NCI-H460 (cell line): ENCODE data around the gene IL1R2. TPM values are rescaled to one million over a fixed set of nuclear protein-coding genes. Genes with fewer than 3 reads are reported as not detected.
A peak's percentile ranks its signal among the peaks of the same experiment; 100 is the strongest.
"Not testable (repeated sequence)": the region's sequence is repeated elsewhere in the genome, so short reads cannot be mapped to it uniquely, and the experiment has no call there.

Experiments used
- DNase-seq: peaks from one replicate; pipeline ENCODE4 v3.0.0-alpha.2; 2016; ENCODE audit warnings: low read depth; ENCODE audit errors: extremely low read depth
- total RNA-seq: library from RNA; depleted of rRNA; stranded (reverse); fragments of >200 nt; shearing (Covaris generic); gene quantifications from 2 replicates; pipeline ENCODE4 v1.2.3, GENCODE V29; 2014

Gene IL1R2
- total RNA-seq, 1 experiment from 2014 or later: 0.37 TPM

- no peak for DNase-seq
These were observed 66.6 kb downstream of the IL1R2 start for GRCh38 chr2:102058293-102058833.

- no peak for DNase-seq
These were observed 67.4 kb downstream of the IL1R2 start for GRCh38 chr2:102059151-102059550.

- DNase-seq: no peak
These were observed 68.3 kb downstream of the IL1R2 start for GRCh38 chr2:102060047-102060446.

- DNase-seq: no peak
These were observed 69.0 kb downstream of the IL1R2 start for GRCh38 chr2:102060792-102061191.

GRCh38 chr2:102061286-102061699 lies 69.5 kb downstream of the IL1R2 start:
- no peak for DNase-seq

GRCh38 chr2:102061962-102062795 lies 70.4 kb downstream of the IL1R2 start:
- no peak for DNase-seq

- no peak for DNase-seq
These were observed 71.0 kb downstream of the IL1R2 start for GRCh38 chr2:102062802-102063201.

- DNase-seq: no peak
These were observed 71.7 kb downstream of the IL1R2 start for GRCh38 chr2:102063487-102063911.

- DNase-seq: peak; percentile 90
These were observed 72.3 kb downstream of the IL1R2 start for GRCh38 chr2:102063941-102064678.

- peak; percentile 59 for DNase-seq
These were observed 73.2 kb downstream of the IL1R2 start for GRCh38 chr2:102064679-102065674.

GRCh38 chr2:102065675-102066252 lies 74.0 kb downstream of the IL1R2 start:
- DNase-seq: peak; percentile 79

- no peak for DNase-seq
These were observed 74.8 kb downstream of the IL1R2 start for GRCh38 chr2:102066554-102066953.

- DNase-seq: not testable (repeated sequence)
These were observed 76.4 kb downstream of the IL1R2 start for GRCh38 chr2:102068126-102068525.

GRCh38 chr2:102069311-102069974 lies 77.7 kb downstream of the IL1R2 start:
- no peak for DNase-seq

- peak; percentile 83 for DNase-seq
These were observed 78.4 kb downstream of the IL1R2 start for GRCh38 chr2:102070058-102070642.

- DNase-seq: no peak
These were observed 81.0 kb downstream of the IL1R2 start for GRCh38 chr2:102072741-102073140.

GRCh38 chr2:102073168-102073724 lies 81.5 kb downstream of the IL1R2 start:
- no peak for DNase-seq

- no peak for DNase-seq
These were observed 82.5 kb downstream of the IL1R2 start for GRCh38 chr2:102074152-102074783.
